PC-9 (cell line): ENCODE results near the gene MAML3.

Source experiments
- EZH2 ChIP-seq: fragments of 200-600 bp; sonication (generic); IDR thresholded peaks from 2 replicates; pipeline ENCODE4 v1.8.0; 2017; ENCODE audit warnings: antibody characterized with exemption, low read depth
- TF ChIP-seq, protein P1 (sequence below): fragments of 200-600 bp; sonication (generic); conservative IDR thresholded peaks from 2 replicates; pipeline ENCODE4 v1.6.1; 2017; ENCODE audit warnings: mixed run types, antibody characterized with exemption, mild to moderate bottlenecking, moderate library complexity

DNA sequence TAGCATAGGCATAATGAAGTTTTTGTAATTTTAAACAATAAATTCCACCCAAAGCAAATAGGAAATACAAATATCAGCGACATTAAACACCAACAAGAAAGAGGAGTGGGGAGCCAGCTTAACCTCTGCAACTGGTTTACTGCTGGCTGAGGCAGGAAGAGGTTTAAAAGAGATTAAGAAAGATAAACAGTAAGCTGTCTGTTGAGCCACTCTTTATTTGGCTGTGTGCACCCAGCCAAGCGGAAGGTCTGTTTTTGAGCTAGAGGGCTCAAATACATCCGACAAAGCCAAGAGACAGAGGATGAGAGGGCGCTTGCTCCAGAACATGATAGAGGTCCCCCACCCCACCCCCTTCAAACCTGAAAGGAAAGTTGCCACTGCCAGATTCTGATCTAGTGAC, 297.0 kb downstream of the MAML3 start:
- TF ChIP-seq, protein P1, sequence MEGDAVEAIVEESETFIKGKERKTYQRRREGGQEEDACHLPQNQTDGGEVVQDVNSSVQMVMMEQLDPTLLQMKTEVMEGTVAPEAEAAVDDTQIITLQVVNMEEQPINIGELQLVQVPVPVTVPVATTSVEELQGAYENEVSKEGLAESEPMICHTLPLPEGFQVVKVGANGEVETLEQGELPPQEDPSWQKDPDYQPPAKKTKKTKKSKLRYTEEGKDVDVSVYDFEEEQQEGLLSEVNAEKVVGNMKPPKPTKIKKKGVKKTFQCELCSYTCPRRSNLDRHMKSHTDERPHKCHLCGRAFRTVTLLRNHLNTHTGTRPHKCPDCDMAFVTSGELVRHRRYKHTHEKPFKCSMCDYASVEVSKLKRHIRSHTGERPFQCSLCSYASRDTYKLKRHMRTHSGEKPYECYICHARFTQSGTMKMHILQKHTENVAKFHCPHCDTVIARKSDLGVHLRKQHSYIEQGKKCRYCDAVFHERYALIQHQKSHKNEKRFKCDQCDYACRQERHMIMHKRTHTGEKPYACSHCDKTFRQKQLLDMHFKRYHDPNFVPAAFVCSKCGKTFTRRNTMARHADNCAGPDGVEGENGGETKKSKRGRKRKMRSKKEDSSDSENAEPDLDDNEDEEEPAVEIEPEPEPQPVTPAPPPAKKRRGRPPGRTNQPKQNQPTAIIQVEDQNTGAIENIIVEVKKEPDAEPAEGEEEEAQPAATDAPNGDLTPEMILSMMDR, result no peak
- no peak for TF ChIP-seq EZH2
